ENCODE data around the gene SCD. TPM values are rescaled to one million over a fixed set of nuclear protein-coding genes. Genes with fewer than 3 reads are reported as not detected.
"Not testable (repeated sequence)": the region's sequence is repeated elsewhere in the genome, so short reads cannot be mapped to it uniquely, and the experiment has no call there.

SCD gene
- polyA plus RNA-seq, 1 donor = 15.7 TPM

- DNase-seq (ENCODE audit: low read depth) = no peak
These were observed 15.8 kb downstream of the SCD start for GRCh38 chr10:100362570-100363496.

- no peak for DNase-seq (ENCODE audit: low read depth)
These were observed 17.1 kb downstream of the SCD start for GRCh38 chr10:100364175-100364574.

- no peak for DNase-seq (ENCODE audit: low read depth)
These were observed 17.8 kb downstream of the SCD start for GRCh38 chr10:100364735-100365391.

GRCh38 chr10:100368721-100369120 lies 21.7 kb downstream of the SCD start:
- no peak for DNase-seq (ENCODE audit: low read depth)

GRCh38 chr10:100370714-100371481 lies 23.9 kb downstream of the SCD start:
- no peak for DNase-seq (ENCODE audit: low read depth)

GRCh38 chr10:100371482-100372027 lies 24.5 kb downstream of the SCD start:
- DNase-seq (ENCODE audit: low read depth) = no peak

- DNase-seq (ENCODE audit: low read depth) = no peak
These were observed 25.6 kb downstream of the SCD start for GRCh38 chr10:100372415-100373297.

GRCh38 chr10:100373298-100374199 lies 26.5 kb downstream of the SCD start:
- DNase-seq (ENCODE audit: low read depth) = peak; percentile 83

GRCh38 chr10:100374200-100374655 lies 27.2 kb downstream of the SCD start:
- DNase-seq (ENCODE audit: low read depth) = no peak

GRCh38 chr10:100374677-100375353 lies 27.8 kb downstream of the SCD start:
- not testable (repeated sequence) for DNase-seq (ENCODE audit: low read depth)

GRCh38 chr10:100376656-100377055 lies 29.6 kb downstream of the SCD start:
- DNase-seq (ENCODE audit: low read depth) = not testable (repeated sequence)

- no peak for DNase-seq (ENCODE audit: low read depth)
These were observed 30.8 kb downstream of the SCD start for GRCh38 chr10:100377830-100378229.

- no peak for DNase-seq (ENCODE audit: low read depth)
These were observed 33.4 kb downstream of the SCD start for GRCh38 chr10:100380400-100380799.

- DNase-seq (ENCODE audit: low read depth) = no peak
These were observed 35.5 kb downstream of the SCD start for GRCh38 chr10:100382553-100382952.

- no peak for DNase-seq (ENCODE audit: low read depth)
These were observed 36.2 kb downstream of the SCD start for GRCh38 chr10:100383251-100383650.

GRCh38 chr10:100391163-100392002 lies 44.4 kb downstream of the SCD start:
- no peak for DNase-seq (ENCODE audit: low read depth)

- DNase-seq (ENCODE audit: low read depth) = no peak
These were observed 45.6 kb downstream of the SCD start for GRCh38 chr10:100392686-100393003.

GRCh38 chr10:100395626-100396025 lies 48.6 kb downstream of the SCD start:
- DNase-seq (ENCODE audit: low read depth) = no peak

Measured in forelimb muscle (tissue), 1 donor.